Neuronal stem cell (in vitro differentiated cells): ENCODE data around the gene NUP62.

ENCODE experiments used
- DNase-seq: peaks from one replicate; pipeline ENCODE4 v3.0.0-alpha.2; 2013; ENCODE audit warnings: low spot score
- H2AFZ ChIP-seq: one replicate; pipeline ENCODE4 v1.6.1; 2013; ENCODE audit warnings: mild to moderate bottlenecking, low read length, inconsistent platforms
- H2AK5ac ChIP-seq: 2 replicates; pipeline ENCODE4 v1.6.1; 2013; ENCODE audit warnings: low read depth, mild to moderate bottlenecking, inconsistent platforms, low read length, moderate library complexity, mixed read lengths
- H2BK120ac ChIP-seq: 2 replicates; pipeline ENCODE4 v1.6.1; 2013; ENCODE audit warnings: low read depth, mild to moderate bottlenecking, inconsistent platforms, low read length, moderate library complexity, mixed read lengths
- H2BK12ac ChIP-seq: one replicate; pipeline ENCODE4 v1.6.1; 2013; ENCODE audit warnings: low read length, inconsistent platforms
- H2BK15ac ChIP-seq: 2 replicates; pipeline ENCODE4 v1.6.1; 2013; ENCODE audit warnings: mild to moderate bottlenecking, low read length, inconsistent platforms, mixed read lengths
- H2BK5ac ChIP-seq: one replicate; pipeline ENCODE4 v1.6.1; 2013; ENCODE audit warnings: inconsistent platforms, mild to moderate bottlenecking, low read length, moderate library complexity
- H3K14ac ChIP-seq: one replicate; pipeline ENCODE4 v1.6.1; 2013; ENCODE audit warnings: low read length, inconsistent platforms
- H3K18ac ChIP-seq: 2 replicates; pipeline ENCODE4 v1.6.1; 2013; ENCODE audit warnings: low read length, inconsistent platforms
- H3K23ac ChIP-seq: 2 replicates; pipeline ENCODE4 v1.6.1; 2013; ENCODE audit warnings: low read depth, mild to moderate bottlenecking, mixed read lengths, low read length, inconsistent platforms; ENCODE audit not compliant: poor library complexity
- H3K27ac ChIP-seq: replicated peaks from 3 replicates; pipeline ENCODE4 v1.5.1; 2013; ENCODE audit warnings: low read length, inconsistent platforms
- H3K27me3 ChIP-seq, 3 experiments: 2 replicates each; pipeline ENCODE4 v1.6.1; 2013; ENCODE audit warnings: low read length in 3 of 3, mild to moderate bottlenecking in 2 of 3, inconsistent platforms in 1 of 3, low read depth in 1 of 3, mixed read lengths in 1 of 3, moderate library complexity in 1 of 3; ENCODE audit not compliant: control insufficient read depth in 3 of 3, insufficient read depth in 3 of 3
- H3K36me3 ChIP-seq, 2 donors: replicated peaks in 1 of 2; 2 replicates each; pipeline ENCODE4 v1.6.1; 2013; ENCODE audit warnings: low read length in 2 of 2; ENCODE audit not compliant: control insufficient read depth in 2 of 2, insufficient read depth in 2 of 2
- H3K4ac ChIP-seq: 2 replicates; pipeline ENCODE4 v1.6.1; 2013; ENCODE audit warnings: inconsistent platforms, mild to moderate bottlenecking, low read length, moderate library complexity
- H3K4me1 ChIP-seq, 2 donors: 1 replicate in 1 of 2; 2 replicates in 1 of 2; pipeline ENCODE4 v1.6.1; 2013; ENCODE audit warnings: low read length in 2 of 2, low read depth in 1 of 2; ENCODE audit not compliant: control insufficient read depth in 2 of 2, insufficient read depth in 1 of 2
- H3K4me2 ChIP-seq: one replicate; pipeline ENCODE4 v1.6.1; 2013; ENCODE audit warnings: mild to moderate bottlenecking, low read length, inconsistent platforms; ENCODE audit not compliant: insufficient read depth, poor library complexity, severe bottlenecking
- H3K4me3 ChIP-seq, 2 donors: 2 replicates each; pipeline ENCODE4 v1.5.1; 2013; ENCODE audit warnings: low read length in 2 of 2, mild to moderate bottlenecking in 2 of 2, inconsistent platforms in 1 of 2, moderate library complexity in 1 of 2
- H3K79me1 ChIP-seq: one replicate; pipeline ENCODE4 v1.6.1; 2013; ENCODE audit warnings: low read depth, mild to moderate bottlenecking, inconsistent platforms, low read length, moderate library complexity
- H3K9ac ChIP-seq: one replicate; pipeline ENCODE4 v1.6.1; 2013; ENCODE audit warnings: mild to moderate bottlenecking, low read depth, low read length, inconsistent platforms; ENCODE audit not compliant: poor library complexity
- H3K9me3 ChIP-seq, 2 donors: replicated peaks in 1 of 2; 2 replicates each; pipeline versions ENCODE3 to v1.6.1; 2013; ENCODE audit warnings: low read length in 2 of 2, mild to moderate bottlenecking in 2 of 2, inconsistent platforms in 1 of 2, low read depth in 1 of 2, mixed read lengths in 1 of 2, moderate library complexity in 1 of 2; ENCODE audit not compliant: control insufficient read depth in 2 of 2, insufficient read depth in 1 of 2
- H4K8ac ChIP-seq: one replicate; pipeline ENCODE4 v1.6.1; 2013; ENCODE audit warnings: low read depth, mild to moderate bottlenecking, inconsistent platforms, low read length, moderate library complexity
- H4K91ac ChIP-seq: one replicate; pipeline ENCODE4 v1.6.1; 2013; ENCODE audit warnings: low read length, low read depth, mild to moderate bottlenecking, inconsistent platforms; ENCODE audit not compliant: poor library complexity
- WGBS, 2 donors: extraction: QIAGEN DNeasy Blood & Tissue Kit; methylation state at CpG; one replicate each; pipeline ENCODE4 v1.1.7; 2013; ENCODE audit warnings: missing lambda C conversion rate in 2 of 2, mixed read lengths in 1 of 2; ENCODE audit not compliant: insufficient read length in 2 of 2, insufficient replicate concordance in 1 of 2; ENCODE audit errors: extremely low coverage in 2 of 2; 5-methylcytosine and 5-hydroxymethylcytosine counted together

NUP62 gene

GRCh38 chr19:49913720-49914119 is 15.6 kb downstream of the NUP62 start:
- Histone ChIP-seq H3K4me1 (peaks cover 0 to 2% of the 10 kb centered on the region in 2 donors), H2AFZ (no peak overlapping the region), H3K79me1 (peaks cover 23% of the 10 kb centered on the region), H3K36me3 (peaks cover 53 to 92% of the 10 kb centered on the region in 2 donors), H2BK120ac (no peak overlapping the region), H2BK12ac (no peak overlapping the region), H4K8ac (no peak overlapping the region), H3K14ac (no peak overlapping the region), H3K23ac (no peak overlapping the region), H3K4ac (no peak overlapping the region), H4K91ac (no peak overlapping the region), H3K27me3 (no peaks in the 10 kb centered on the region), H2BK5ac (no peak overlapping the region), H2BK15ac (no peak overlapping the region), H2AK5ac (no peak overlapping the region), H3K4me3 (no peak overlapping the region), H3K9me3 (peaks cover 5 to 7% of the 10 kb centered on the region in 2 donors), H3K4me2 (no peak overlapping the region), H3K9ac (no peak overlapping the region), H3K18ac (no peak overlapping the region), H3K27ac (no peak overlapping the region)
- DNase-seq = no peak
- WGBS, 2 donors = no CpG with 5 or more reads among the region's 10 CpGs

DNA sequence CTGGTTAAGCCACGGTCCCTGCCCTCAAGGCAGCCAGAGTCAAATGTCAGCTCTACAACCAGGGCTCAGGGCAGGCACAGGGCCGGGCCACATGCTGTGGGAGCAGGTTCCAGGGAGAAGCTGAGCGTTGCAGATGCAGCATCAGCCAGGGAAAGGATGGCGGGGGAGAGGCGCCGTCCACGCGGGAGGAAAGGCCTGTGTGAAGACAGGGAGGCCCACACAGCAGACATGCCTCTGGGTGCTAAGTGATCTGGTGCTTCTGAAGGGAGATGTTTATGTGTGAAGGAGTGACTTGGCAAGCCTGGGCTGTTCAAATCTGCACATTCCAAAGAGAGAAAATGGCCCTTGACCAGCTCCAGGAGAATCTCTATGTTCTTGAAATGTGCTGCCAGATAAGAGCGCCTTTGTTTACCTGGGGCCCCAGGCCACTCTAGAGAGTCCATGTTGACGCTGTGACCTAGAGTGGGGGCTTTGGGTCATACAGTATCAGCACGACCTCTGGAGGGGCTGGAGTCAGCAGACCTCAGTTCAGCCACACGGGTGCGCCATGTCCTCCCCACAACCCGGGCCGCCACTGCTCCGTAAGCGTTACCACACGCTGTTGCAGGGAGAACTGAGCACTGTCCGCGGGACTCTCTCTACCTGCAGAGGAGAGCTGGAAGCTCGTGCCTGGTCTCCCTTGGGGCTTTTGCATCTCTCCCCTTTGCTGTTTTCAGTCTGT is 16.2 kb downstream of the NUP62 start:
- H4K91ac ChIP-seq = no peak overlapping the region
- no peak overlapping the region for H2AK5ac ChIP-seq
- H3K4me2 ChIP-seq = no peak overlapping the region
- H3K4ac ChIP-seq = no peak overlapping the region
- H3K79me1 ChIP-seq = peaks cover 26% of the 10 kb centered on the region
- H3K27me3 ChIP-seq = no peaks in the 10 kb centered on the region
- H3K36me3 ChIP-seq = peaks cover 54 to 93% of the 10 kb centered on the region in 2 donors
- no peak overlapping the region for H3K27ac ChIP-seq
- no peak overlapping the region for H3K4me3 ChIP-seq
- H3K9me3 ChIP-seq = peaks cover 5 to 7% of the 10 kb centered on the region in 2 donors
- H3K18ac ChIP-seq = no peak overlapping the region
- peak overlapping the region; percentile 26 for H3K23ac ChIP-seq
- H3K9ac ChIP-seq = peak overlapping the region; percentile 47
- no peak for DNase-seq
- H3K4me1 ChIP-seq = peaks cover 0 to 2% of the 10 kb centered on the region in 2 donors
- H3K14ac ChIP-seq = no peak overlapping the region
- no peak overlapping the region for H4K8ac ChIP-seq
- no peak overlapping the region for H2AFZ ChIP-seq
- no peak overlapping the region for H2BK5ac ChIP-seq
- no CpG with 5 or more reads among the region's 21 CpGs for WGBS, 2 donors
- H2BK120ac ChIP-seq = no peak overlapping the region
- no peak overlapping the region for H2BK12ac ChIP-seq
- no peak overlapping the region for H2BK15ac ChIP-seq

DNA sequence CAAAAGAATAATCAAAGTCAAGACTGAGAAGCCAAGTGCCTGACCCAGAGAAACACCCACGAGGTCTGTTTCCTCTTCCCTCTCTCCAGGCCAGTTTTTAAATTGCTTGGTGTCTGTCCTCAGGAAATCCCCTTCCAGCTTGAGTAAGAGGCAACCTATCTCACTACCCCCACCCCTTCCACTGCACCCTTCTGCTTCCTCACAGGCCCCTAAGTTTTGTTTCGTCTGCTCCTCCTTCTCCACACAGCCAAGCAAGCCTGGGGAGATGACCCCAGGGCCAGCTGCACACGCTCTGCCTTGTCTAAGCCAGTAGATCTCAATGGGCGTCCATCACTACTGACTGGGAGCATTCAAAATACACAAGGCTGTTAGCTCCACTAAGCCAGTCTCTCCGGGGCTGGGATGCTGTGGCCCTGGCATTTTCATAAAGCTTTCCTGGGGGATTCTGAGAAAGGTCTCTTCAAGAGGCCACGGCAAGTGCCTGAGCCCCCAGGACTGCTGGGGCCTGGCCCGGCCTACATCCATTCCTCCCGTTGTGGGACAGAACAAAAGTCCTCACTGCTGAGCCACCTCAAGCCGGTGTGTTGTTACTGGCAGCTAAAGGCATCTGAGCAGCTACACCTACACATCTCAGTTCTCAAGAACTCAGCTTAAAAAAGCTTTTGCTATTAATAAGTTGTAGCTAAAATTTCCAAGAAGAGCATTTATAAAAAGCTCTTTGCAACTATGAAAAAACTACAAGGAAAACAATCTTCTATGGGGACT is 17.7 kb downstream of the NUP62 start:
- no peak for DNase-seq
- H2BK120ac ChIP-seq = no peak overlapping the region
- H3K4ac ChIP-seq = no peak overlapping the region
- H3K27me3 ChIP-seq = no peaks in the 10 kb centered on the region
- peaks cover 65 to 93% of the 10 kb centered on the region in 2 donors for H3K36me3 ChIP-seq
- H3K4me1 ChIP-seq = no peaks in the 10 kb centered on the region
- no peak overlapping the region for H3K9ac ChIP-seq
- no peak overlapping the region for H2BK5ac ChIP-seq
- H2AK5ac ChIP-seq = no peak overlapping the region
- no peak overlapping the region for H3K4me2 ChIP-seq
- no peak overlapping the region for H2BK12ac ChIP-seq
- H3K18ac ChIP-seq = no peak overlapping the region
- peaks cover 24% of the 10 kb centered on the region for H3K79me1 ChIP-seq
- H3K4me3 ChIP-seq = no peak overlapping the region
- no peak overlapping the region for H3K23ac ChIP-seq
- no peak overlapping the region for H4K8ac ChIP-seq
- no peak overlapping the region for H2BK15ac ChIP-seq
- H3K27ac ChIP-seq = no peak overlapping the region
- no CpG with 5 or more reads among the region's 9 CpGs for WGBS, 2 donors
- H3K9me3 ChIP-seq = peaks cover 7% of the 10 kb centered on the region in 2 donors
- H3K14ac ChIP-seq = no peak overlapping the region
- H4K91ac ChIP-seq = no peak overlapping the region
- no peak overlapping the region for H2AFZ ChIP-seq

DNA sequence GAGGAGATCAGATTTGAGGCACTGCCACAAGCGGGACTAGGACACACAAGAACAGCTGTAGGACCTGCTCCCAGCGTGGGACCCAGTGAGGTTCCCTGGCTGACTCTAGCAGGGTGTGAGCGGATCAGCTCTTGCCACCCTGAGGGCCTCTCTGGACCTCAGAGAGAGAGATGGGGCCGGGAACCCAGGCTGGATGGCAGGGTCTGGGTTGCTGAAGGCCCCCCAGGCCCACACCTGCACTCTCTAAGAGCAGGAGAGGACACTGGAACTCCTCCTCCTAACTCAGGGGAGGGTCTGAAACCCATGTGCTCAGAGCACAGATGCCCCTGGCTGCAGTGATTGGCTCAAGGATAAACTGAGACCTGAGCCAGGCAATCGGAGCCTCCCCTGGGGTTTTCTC is 19.1 kb downstream of the NUP62 start:
- H3K27me3 ChIP-seq = no peaks in the 10 kb centered on the region
- H2AFZ ChIP-seq = no peak overlapping the region
- H3K9ac ChIP-seq = no peak overlapping the region
- H2BK15ac ChIP-seq = no peak overlapping the region
- H3K79me1 ChIP-seq = peaks cover 18% of the 10 kb centered on the region
- H3K4me2 ChIP-seq = no peak overlapping the region
- H3K4ac ChIP-seq = no peak overlapping the region
- no peak overlapping the region for H2BK120ac ChIP-seq
- H3K4me1 ChIP-seq = no peaks in the 10 kb centered on the region
- no peak overlapping the region for H4K91ac ChIP-seq
- peak overlapping the region; percentile 87 for H3K23ac ChIP-seq
- no peak overlapping the region for H3K14ac ChIP-seq
- H3K27ac ChIP-seq = no peak overlapping the region
- H3K4me3 ChIP-seq = no peak overlapping the region
- no peak overlapping the region for H2BK5ac ChIP-seq
- no peak for DNase-seq
- WGBS, 2 donors = no CpG with 5 or more reads among the region's 5 CpGs
- H2AK5ac ChIP-seq = no peak overlapping the region
- no peak overlapping the region for H2BK12ac ChIP-seq
- H3K18ac ChIP-seq = no peak overlapping the region
- H3K36me3 ChIP-seq = peaks cover 63 to 91% of the 10 kb centered on the region in 2 donors
- H4K8ac ChIP-seq = no peak overlapping the region
- H3K9me3 ChIP-seq = peaks cover 0 to 2% of the 10 kb centered on the region in 2 donors
